Measurements from ENCODE around the gene TPR.
A peak's percentile ranks its signal among the peaks of the same experiment; 100 is the strongest.
"Not testable (repeated sequence)": the region's sequence is repeated elsewhere in the genome, so short reads cannot be mapped to it uniquely, and the experiment has no call there.

The TPR gene

DNA sequence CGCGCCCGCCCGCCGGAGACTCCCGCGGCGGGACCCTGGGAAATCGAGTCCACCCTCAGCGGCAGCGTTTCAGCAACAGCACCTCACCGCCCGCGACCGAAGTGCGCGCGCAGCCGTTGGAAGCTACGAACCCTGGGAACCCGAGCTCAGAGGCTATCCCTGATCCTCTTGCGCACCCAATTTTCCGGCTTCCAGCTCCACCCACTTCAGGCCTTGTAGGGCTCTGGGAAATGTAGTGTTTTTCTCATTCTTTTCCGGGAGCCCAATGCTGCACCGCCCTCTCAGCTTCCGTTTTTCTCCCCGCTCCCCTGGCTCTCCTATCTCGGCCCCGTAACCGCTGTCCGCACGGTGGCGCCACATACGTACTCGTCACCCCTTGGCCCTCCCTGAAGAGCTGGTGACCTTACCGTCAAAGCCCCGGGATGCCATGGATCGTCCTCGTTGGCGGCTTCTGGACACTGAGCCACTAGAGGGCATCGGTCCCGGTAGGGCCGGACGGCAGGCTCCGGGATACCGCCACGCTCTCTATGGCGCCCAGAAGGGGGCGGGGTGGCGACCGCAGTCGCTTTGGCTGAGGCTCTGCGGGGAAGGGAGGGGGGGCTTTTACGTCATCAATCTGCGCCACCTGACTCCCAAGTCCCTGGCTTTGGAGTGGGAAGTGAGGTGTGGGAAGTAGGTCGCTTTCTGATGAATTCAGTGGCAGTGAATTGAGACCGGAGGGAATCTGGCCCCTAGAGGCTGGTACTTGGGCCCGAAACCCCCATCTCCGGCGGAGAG is at the start of gene TPR, which contains the start of gene ODR4:
TPR (minus strand) TSS at position 102 of the 777 bp plus-strand sequence. CDS start 225 bp downstream, outside the sequence.
ODR4 (plus strand) TSS at position 687 of the 777 bp plus-strand sequence. CDS start 3,948 bp downstream, outside the sequence.
- peak; percentile 99 for DNase-seq

- DNase-seq, result no peak
These were observed 49.5 kb upstream of the TPR start for GRCh38 chr1:186424539-186424938.

DNA sequence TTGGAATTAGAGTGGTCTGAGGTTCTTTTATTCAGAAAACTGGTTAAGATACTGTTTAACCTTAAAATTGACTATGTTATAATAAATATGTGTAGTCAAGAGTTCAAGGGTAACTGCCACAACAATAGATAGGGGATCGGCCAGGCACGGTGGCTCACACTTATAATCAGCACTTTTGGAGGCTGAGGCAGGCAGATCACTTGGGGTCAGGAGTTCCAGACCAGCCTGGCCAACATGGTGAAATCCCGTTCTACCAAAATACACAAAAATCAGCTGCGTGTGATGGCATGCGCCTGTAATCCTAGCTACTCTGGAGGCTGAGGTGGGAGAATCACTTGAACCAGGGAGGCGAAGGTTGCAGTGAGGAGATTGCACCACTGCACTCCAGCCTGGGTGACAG is 46.4 kb upstream of the TPR start:
- no peak for DNase-seq

- DNase-seq, result no peak
These were observed 45.9 kb upstream of the TPR start for GRCh38 chr1:186420923-186421322.

DNA sequence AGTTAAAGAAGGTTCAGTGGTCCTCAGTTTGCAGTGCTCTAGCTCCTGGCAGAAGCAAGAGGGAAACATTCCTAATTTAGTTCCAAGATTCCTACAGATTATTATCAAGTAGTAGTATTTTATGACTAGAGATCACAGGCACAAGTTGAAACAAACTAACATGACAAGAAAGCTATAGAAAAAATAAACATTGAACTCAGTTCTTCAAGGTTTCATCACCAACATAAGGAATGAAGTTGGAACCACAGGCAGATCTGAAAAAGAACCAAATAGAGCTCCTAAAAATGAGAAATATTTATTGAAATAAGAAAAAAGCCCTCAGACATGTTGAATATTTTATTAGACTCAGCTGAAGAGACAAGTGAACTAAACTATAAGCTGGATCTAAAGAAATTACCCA is 45.3 kb upstream of the TPR start:
- no peak for DNase-seq

- DNase-seq, result no peak
These were observed 43.5 kb upstream of the TPR start for GRCh38 chr1:186418503-186418902.

DNA sequence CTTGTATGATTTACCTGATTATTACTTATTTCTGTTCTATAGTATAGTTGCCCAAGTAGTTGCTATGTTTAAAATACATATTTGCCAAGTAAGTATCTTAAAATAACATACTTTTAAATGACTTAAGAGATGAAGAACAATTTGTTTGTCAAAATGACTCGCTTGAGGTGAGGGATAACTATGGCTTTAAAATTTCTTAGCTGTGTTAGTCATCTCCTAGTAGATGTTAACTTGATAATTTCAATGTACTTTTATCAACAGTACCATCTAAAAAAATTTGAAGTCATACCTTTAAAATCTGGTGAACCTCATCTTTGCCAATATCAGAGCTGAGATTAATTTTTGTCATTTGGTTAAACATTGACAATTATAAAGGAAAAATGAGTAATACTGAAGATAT is 38.3 kb upstream of the TPR start:
- no peak for DNase-seq

DNA sequence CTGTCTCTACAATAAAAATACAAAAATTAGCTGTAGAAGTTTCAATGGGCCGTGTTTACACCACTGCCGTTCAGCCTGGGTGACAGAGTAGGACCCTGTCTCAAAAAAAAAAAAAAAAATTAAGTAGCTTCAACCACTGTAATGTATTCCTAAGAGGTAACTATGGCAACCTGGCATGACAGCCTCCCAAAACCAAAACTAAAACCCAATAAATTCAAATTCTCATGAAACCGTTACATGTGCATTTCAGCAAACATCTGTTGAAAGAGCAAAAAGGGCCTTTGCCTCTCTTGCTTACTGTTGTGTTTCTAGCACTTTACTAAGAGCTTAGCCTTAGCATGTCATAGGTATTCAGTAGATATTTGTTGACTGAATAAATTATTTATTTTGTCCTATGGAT is 34.0 kb upstream of the TPR start:
- no peak for DNase-seq

DNA sequence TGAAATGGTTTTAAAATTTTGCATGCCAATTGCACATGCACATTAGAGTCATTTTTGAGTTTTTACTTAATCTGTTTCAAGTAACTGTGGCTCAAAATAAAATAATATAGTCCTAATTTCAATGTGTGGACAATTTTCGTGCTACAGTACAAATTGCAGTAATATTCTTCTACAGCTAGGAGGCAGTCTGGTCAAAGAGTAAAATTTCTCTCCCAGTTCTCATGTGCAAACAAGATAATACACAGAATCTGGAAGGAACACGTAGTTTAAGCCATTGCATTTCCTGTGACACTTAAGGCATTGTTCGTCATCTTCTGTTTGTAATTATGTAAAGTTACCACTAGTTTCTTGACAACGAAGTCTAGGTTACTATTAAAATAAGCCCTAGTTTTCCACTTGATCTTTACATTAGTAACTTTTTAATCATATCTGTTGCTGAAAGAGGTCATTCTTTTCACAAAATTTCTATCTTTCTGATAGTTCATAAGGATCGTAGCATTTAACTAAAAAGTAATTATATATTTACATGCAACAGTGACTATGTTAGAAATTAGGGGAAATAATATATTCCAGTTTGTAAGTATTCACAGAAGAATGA is 29.5 kb upstream of the TPR start:
- peak; percentile 25 for DNase-seq

DNA sequence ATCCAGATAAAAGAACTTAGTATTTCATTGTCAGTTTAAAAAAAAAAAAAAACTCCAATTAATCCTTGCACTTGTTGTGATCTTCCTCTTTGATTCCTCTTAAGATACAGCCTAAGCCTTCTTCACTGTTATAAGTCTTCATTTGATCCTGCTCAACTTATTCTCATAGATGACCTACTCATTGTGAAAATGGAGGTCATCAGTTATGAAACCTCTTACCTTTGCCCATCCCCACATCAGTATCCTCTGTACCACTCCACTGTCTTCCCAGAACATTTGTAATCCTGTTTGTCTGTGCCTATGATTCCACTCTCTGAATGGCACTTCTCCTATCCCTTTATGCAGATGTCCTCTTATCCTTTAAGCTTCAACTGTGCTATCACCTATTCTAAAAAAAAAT is 28.6 kb upstream of the TPR start:
- DNase-seq, result no peak

- not testable (repeated sequence) for DNase-seq
These were observed 26.4 kb upstream of the TPR start for GRCh38 chr1:186401446-186401845.

- DNase-seq, result not testable (repeated sequence)
These were observed 17.7 kb upstream of the TPR start for GRCh38 chr1:186392711-186393110.

DNA sequence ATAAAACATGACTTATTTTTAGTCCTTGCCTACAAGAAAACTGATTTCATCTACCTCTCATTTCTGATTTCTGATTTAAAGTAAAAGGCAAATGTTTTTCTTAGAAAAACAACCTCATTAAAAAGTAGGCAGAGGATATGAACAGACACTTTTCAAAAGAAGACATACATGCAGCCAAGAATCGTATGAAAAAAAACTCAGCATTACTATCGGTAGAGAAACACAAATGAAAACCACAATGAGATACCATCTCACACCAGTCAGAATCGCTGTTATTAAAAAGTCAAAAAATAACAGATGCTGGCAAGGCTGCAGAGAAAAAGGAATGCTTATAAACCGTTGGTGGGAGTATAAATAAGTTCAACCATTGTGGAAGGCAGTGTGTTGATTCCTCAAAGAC is 16.8 kb upstream of the TPR start:
- no peak for DNase-seq

DNA sequence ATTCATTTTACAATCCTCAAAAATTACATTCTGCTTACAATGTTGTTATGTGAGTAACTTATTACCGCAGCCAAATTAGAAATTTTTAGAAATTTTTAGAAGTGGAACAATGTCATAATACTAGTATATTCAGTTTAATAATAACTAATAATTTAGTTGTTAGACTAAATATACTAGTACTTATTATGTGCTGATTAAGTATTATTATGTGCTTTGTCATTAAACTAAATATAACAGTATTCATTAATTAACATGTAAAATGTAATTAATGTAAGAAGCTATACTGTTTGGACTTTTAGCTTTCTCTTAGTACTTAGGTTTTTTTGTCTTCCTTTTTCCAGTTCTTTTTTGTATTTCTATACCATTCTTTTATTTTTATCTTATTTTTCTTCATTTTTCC is 15.9 kb upstream of the TPR start:
- DNase-seq, result no peak

DNA sequence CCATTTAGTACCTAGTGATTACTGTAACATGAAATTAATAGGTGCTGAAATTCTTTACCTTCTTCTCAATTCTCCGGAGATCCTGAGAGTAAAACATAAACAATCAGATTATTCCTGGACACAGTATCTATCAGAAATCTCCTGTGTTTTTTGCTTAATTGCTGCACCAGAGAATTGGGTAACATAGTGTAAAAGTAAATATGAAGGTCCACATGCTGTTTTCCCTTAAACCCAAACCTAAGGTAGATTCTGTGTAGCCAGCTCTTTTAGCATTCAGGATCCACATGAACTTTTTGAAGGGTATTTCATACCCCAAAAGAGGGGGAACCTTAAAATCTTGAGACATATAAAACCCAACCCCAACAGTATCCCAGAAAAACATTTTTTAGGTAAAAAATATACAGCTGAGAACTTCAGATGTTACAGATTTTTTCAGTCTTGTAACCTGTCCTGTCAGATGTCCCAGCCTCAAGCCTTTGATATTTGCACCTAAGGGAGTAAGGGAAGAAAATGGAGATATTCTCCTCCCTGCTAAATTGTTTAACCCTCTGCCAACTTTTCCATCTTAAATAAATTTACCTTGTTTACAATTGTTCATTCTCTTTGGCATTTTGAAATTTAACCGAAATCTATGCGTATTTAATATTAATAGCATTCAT is 11.8 kb upstream of the TPR start:
- no peak for DNase-seq

GRCh38 chr1:186375929-186376319 is 871 bp upstream of the TPR start:
- DNase-seq, result no peak

- DNase-seq, result peak; percentile 45
These were observed 526 bp downstream of the TPR start for GRCh38 chr1:186374303-186375151.

- not testable (repeated sequence) for DNase-seq
These were observed 27.0 kb downstream of the TPR start for GRCh38 chr1:186347837-186348691.

DNA sequence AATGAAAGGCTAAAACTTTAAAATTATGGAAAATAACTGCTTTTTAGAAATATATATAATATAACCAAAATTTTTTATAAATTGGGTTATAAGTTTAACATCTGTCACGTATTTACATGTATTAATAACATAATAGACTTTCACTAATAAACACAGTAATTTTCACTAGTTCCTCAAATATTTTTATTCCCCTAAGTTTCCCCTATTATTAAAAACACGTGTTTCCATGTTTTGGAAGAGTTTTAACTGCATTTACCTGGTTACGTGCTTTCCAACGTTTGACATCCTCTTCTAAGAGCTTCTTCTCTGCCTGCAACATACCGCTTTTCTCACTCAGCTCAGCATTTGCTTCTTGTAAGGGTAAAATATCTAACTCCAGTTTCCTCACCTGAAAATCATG is 34.3 kb downstream of the TPR start:
- DNase-seq, result no peak

DNA sequence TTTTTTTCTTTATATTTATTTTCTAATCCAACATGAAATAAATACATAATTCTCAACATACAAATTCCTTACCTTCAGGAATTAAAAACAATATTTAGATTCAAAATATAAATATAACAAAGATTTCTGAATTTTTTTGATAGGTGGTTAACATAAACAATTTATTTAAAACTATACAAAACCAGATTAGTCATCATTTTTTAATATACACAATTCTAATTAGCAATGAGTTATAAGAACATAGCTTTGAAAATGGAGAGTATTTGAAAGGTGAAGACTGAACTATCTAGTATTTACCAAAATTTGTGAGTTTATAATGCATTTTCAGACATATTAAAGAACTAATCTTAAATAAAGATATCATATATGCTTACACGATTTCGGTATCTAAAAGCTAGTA is 37.5 kb downstream of the TPR start:
- no peak for DNase-seq

DNA sequence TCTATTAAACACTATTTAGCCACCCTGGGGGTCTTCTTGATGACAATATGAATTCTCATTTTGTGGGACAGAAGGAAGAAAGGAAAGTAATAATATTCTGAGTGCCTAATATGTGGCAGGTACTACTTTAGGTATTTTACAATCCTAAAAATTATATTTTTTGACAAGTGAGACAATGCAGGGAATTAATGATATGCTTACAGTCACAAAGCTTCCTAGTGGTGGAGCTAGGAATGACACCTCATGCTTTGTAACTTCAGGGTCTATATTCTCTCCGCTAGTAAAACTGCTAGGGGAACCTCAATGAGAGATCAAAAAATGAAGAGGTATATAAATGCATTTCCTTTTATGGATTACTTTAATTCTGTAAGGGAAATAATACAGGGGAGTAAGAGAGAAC is 44.3 kb downstream of the TPR start:
- DNase-seq, result no peak

- no peak for DNase-seq
These were observed 47.7 kb downstream of the TPR start for GRCh38 chr1:186327331-186327730.
